ENCODE results near the gene MMP27.

Gene MMP27

GRCh38 chr11:102653744-102654291, 51.8 kb downstream of the MMP27 start:
- Histone ChIP-seq H3K27me3 (ENCODE audit: insufficient read depth, low read length, poor library complexity) (peaks cover under 1% of the 10 kb centered on the region), H2AFZ (ENCODE audit: low read depth, low read length) (no peak overlapping the region), H3K4me1 (ENCODE audit: insufficient read depth, low read length) (no peaks in the 10 kb centered on the region), H3K4me3 (ENCODE audit: low read depth in 1 of 2, low read length in 2 of 2) (no peak overlapping the region), H3K9ac (ENCODE audit: low read depth, low read length) (no peak overlapping the region), H4K20me1 (ENCODE audit: insufficient read depth, low read length) (no peaks in the 10 kb centered on the region), H3K9me3 (ENCODE audit: insufficient read depth, low read length, severe bottlenecking) (peaks cover 7% of the 10 kb centered on the region), H3K36me3 (ENCODE audit: insufficient read depth, low read length) (no peaks in the 10 kb centered on the region), H3K4me2 (ENCODE audit: insufficient read depth, low read length) (no peak overlapping the region), H3K27ac (ENCODE audit: low read length) (no peak overlapping the region), H3K79me2 (ENCODE audit: insufficient read depth, low read length) (no peaks in the 10 kb centered on the region)
- DNase-seq, result no peak
- TF ChIP-seq CTCF (IDR thresholded peaks at IDR 0.05; ENCODE audit: borderline replicate concordance, extremely low read depth, low read length, poor library complexity, severe bottlenecking), result no peak
- TF ChIP-seq EZH2 (IDR thresholded peaks at IDR 0.05; ENCODE audit: borderline replicate concordance, low read depth, low read length, severe bottlenecking), result no peak
- ATAC-seq (ENCODE audit: insufficient read depth, low read depth), result no peak

- no peaks in the 10 kb centered on the region for H3K4me1 ChIP-seq (ENCODE audit: insufficient read depth, low read length)
- no peak overlapping the region for H3K27ac ChIP-seq (ENCODE audit: low read length)
- no peak overlapping the region for H3K4me2 ChIP-seq (ENCODE audit: insufficient read depth, low read length)
- no peak overlapping the region for H2AFZ ChIP-seq (ENCODE audit: low read depth, low read length)
- no peak for TF ChIP-seq EZH2 (IDR thresholded peaks at IDR 0.05; ENCODE audit: borderline replicate concordance, low read depth, low read length, severe bottlenecking)
- no peaks in the 10 kb centered on the region for H3K79me2 ChIP-seq (ENCODE audit: insufficient read depth, low read length)
- no peak for DNase-seq
- no peaks in the 10 kb centered on the region for H4K20me1 ChIP-seq (ENCODE audit: insufficient read depth, low read length)
- H3K36me3 ChIP-seq (ENCODE audit: insufficient read depth, low read length), result no peaks in the 10 kb centered on the region
- no peak overlapping the region for H3K9ac ChIP-seq (ENCODE audit: low read depth, low read length)
- no peaks in the 10 kb centered on the region for H3K27me3 ChIP-seq (ENCODE audit: insufficient read depth, low read length, poor library complexity)
- ATAC-seq (ENCODE audit: insufficient read depth, low read depth), result no peak
- no peaks in the 10 kb centered on the region for H3K9me3 ChIP-seq (ENCODE audit: insufficient read depth, low read length, severe bottlenecking)
- no peak overlapping the region for H3K4me3 ChIP-seq (ENCODE audit: low read depth in 1 of 2, low read length in 2 of 2)
Measured at GRCh38 chr11:102647430-102647829, 58.1 kb downstream of the MMP27 start.

- Histone ChIP-seq H3K27me3 (ENCODE audit: insufficient read depth, low read length, poor library complexity) (peaks cover 4% of the 10 kb centered on the region), H3K27ac (ENCODE audit: low read length) (no peak overlapping the region), H3K4me2 (ENCODE audit: insufficient read depth, low read length) (no peak overlapping the region), H3K9me3 (ENCODE audit: insufficient read depth, low read length, severe bottlenecking) (no peaks in the 10 kb centered on the region), H3K79me2 (ENCODE audit: insufficient read depth, low read length) (no peaks in the 10 kb centered on the region), H3K9ac (ENCODE audit: low read depth, low read length) (no peak overlapping the region), H3K36me3 (ENCODE audit: insufficient read depth, low read length) (no peaks in the 10 kb centered on the region), H2AFZ (ENCODE audit: low read depth, low read length) (no peak overlapping the region), H3K4me1 (ENCODE audit: insufficient read depth, low read length) (no peaks in the 10 kb centered on the region), H3K4me3 (ENCODE audit: low read depth in 1 of 2, low read length in 2 of 2) (no peak overlapping the region), H4K20me1 (ENCODE audit: insufficient read depth, low read length) (no peaks in the 10 kb centered on the region)
- DNase-seq (no peak), ATAC-seq (ENCODE audit: insufficient read depth, low read depth) (no peak)
- TF ChIP-seq CTCF (IDR thresholded peaks at IDR 0.05; ENCODE audit: borderline replicate concordance, extremely low read depth, low read length, poor library complexity, severe bottlenecking), result no peak
- TF ChIP-seq EZH2 (IDR thresholded peaks at IDR 0.05; ENCODE audit: borderline replicate concordance, low read depth, low read length, severe bottlenecking), result no peak
Measured at GRCh38 chr11:102643941-102644340, 61.6 kb downstream of the MMP27 start.

All from DND-41 (cell line).